Measurements from ENCODE around the gene DND1.

- no peak for TF ChIP-seq EZH2 (IDR thresholded peaks at IDR 0.05; ENCODE audit: insufficient read depth, poor library complexity, severe bottlenecking)
- no peak for TF ChIP-seq EZH2phosphoT487 (IDR thresholded peaks at IDR 0.05; ENCODE audit: insufficient read depth, low read depth)
Observed at GRCh38 chr5:140694276-140694675, 20.9 kb upstream of the DND1 start.

All from GM23248 (cell line).